H1 (cell line): ENCODE data around the gene HOXB9. TPM values are rescaled to one million over a fixed set of nuclear protein-coding genes. Genes with fewer than 3 reads are reported as not detected.

Experiments used
- CTCF ChIA-PET: fragments of 300-600 bp; sonication (Branson Sonifier 250); formaldehyde crosslinking; loops from one replicate; lab custom pipeline; 2021; ENCODE audit not compliant: partially characterized antibody; lab: Charles Lee
- POLR2A ChIA-PET: fragments of 300-600 bp; sonication (Branson Sonifier 250); formaldehyde crosslinking; loops from one replicate; lab custom pipeline; 2021; ENCODE audit warnings: inconsistent platforms; ENCODE audit not compliant: partially characterized antibody; lab: Charles Lee
- DNase-seq, 2 experiments: peaks; one replicate each; pipeline versions ENCODE4 v3.0.0 to v3.0.0-alpha.2; 2010 to 2022; ENCODE audit warnings: low spot score in 2 of 2, low read depth in 1 of 2, mixed read lengths in 1 of 2
- FAIRE-seq: peaks from 2 replicates; lab custom pipeline; 2011; peaks lifted over from hg19 to GRCh38; lab: Jason Lieb, UNC
- H2AFZ ChIP-seq: 2 replicates; pipeline ENCODE4 v1.8.1; 2012; ENCODE audit warnings: low read length, inconsistent platforms
- H2AK5ac ChIP-seq: 2 replicates; pipeline ENCODE4 v1.6.1; 2013; ENCODE audit warnings: low read depth, low read length
- H2BK120ac ChIP-seq: replicated peaks from 2 replicates; pipeline ENCODE3; 2013; ENCODE audit warnings: low read depth, low read length, inconsistent platforms
- H2BK12ac ChIP-seq: 2 replicates; pipeline ENCODE4 v1.6.1; 2013; ENCODE audit warnings: low read depth, low read length
- H2BK15ac ChIP-seq: 2 replicates; pipeline ENCODE4 v1.6.1; 2013; ENCODE audit warnings: low read length
- H2BK20ac ChIP-seq: 2 replicates; pipeline ENCODE4 v1.6.1; 2013; ENCODE audit warnings: low read length
- H2BK5ac ChIP-seq: 2 replicates; pipeline ENCODE4 v1.6.1; 2013; ENCODE audit warnings: low read depth, low read length
- H3K14ac ChIP-seq: 2 replicates; pipeline ENCODE4 v1.6.1; 2013; ENCODE audit warnings: inconsistent platforms; ENCODE audit not compliant: insufficient read length
- H3K18ac ChIP-seq: 2 replicates; pipeline ENCODE4 v1.6.1; 2013; ENCODE audit warnings: low read length; ENCODE audit errors: extremely low read depth
- H3K23ac ChIP-seq: 2 replicates; pipeline ENCODE4 v1.6.1; 2013; ENCODE audit warnings: inconsistent platforms; ENCODE audit not compliant: insufficient read length
- H3K23me2 ChIP-seq: 2 replicates; pipeline ENCODE4 v1.6.1; 2013; ENCODE audit warnings: low read depth, low read length
- H3K27ac ChIP-seq: 2 replicates; pipeline ENCODE4 v1.6.1; 2011; ENCODE audit warnings: low read depth, low read length, inconsistent platforms
- H3K27me3 ChIP-seq, 4 experiments: replicated peaks in 1 of 4; 1 replicate in 1 of 4; 2 replicates in 3 of 4; pipeline versions ENCODE4 v1.6.1 to v1.8.1; 2011 to 2013; ENCODE audit warnings: low read length in 3 of 4, mild to moderate bottlenecking in 3 of 4, inconsistent platforms in 2 of 4, mixed read lengths in 2 of 4, moderate library complexity in 1 of 4; ENCODE audit not compliant: control insufficient read depth in 3 of 4, insufficient read depth in 3 of 4; ENCODE audit errors: extremely low read depth in 1 of 4
- H3K36me3 ChIP-seq, 4 experiments: 2 replicates each; pipeline versions ENCODE4 v1.6.1 to v1.8.1; 2011 to 2013; ENCODE audit warnings: mild to moderate bottlenecking in 4 of 4, low read length in 3 of 4, moderate library complexity in 2 of 4, control low read depth in 1 of 4, inconsistent platforms in 1 of 4; ENCODE audit not compliant: insufficient read depth in 4 of 4, control insufficient read depth in 2 of 4
- H3K4ac ChIP-seq: replicated peaks from 2 replicates; pipeline ENCODE3; 2013; ENCODE audit warnings: low read length, low read depth, mixed read lengths, inconsistent platforms; ENCODE audit not compliant: insufficient read length
- H3K4me1 ChIP-seq, 4 experiments: replicated peaks in 1 of 4; 1 replicate in 1 of 4; 2 replicates in 3 of 4; pipeline versions ENCODE4 v1.6.1 to v1.8.1; 2011 to 2013; ENCODE audit warnings: low read length in 3 of 4, inconsistent platforms in 2 of 4, mixed read lengths in 1 of 4; ENCODE audit not compliant: insufficient read depth in 4 of 4, control insufficient read depth in 3 of 4
- H3K4me2 ChIP-seq, 2 experiments: 2 replicates each; pipeline versions ENCODE4 v1.6.1 to v1.8.1; 2011 to 2013; ENCODE audit warnings: low read depth in 2 of 2, low read length in 2 of 2, control low read depth in 1 of 2, inconsistent platforms in 1 of 2, mild to moderate bottlenecking in 1 of 2; ENCODE audit not compliant: insufficient read depth in 1 of 2
- H3K4me3 ChIP-seq, 4 experiments: fragments of 200-600, 300-600 bp in 1 of 4; sonication (generic), shearing (Covaris generic), sonication (Bioruptor Twin) in 1 of 4; 2 replicates each; pipeline versions ENCODE4 v1.5.1 to v1.8.1; 2011 to 2016; ENCODE audit warnings: low read length in 4 of 4, low read depth in 3 of 4, control low read depth in 2 of 4, inconsistent platforms in 2 of 4, mild to moderate bottlenecking in 2 of 4, mixed read lengths in 1 of 4, moderate library complexity in 1 of 4; ENCODE audit not compliant: insufficient read depth in 2 of 4; ENCODE audit errors: extremely low read depth in 1 of 4
- H3K56ac ChIP-seq: replicated peaks from 2 replicates; pipeline ENCODE3; 2013; ENCODE audit warnings: low read depth, mild to moderate bottlenecking, mixed read lengths, low read length, inconsistent platforms; ENCODE audit not compliant: insufficient read length
- H3K79me1 ChIP-seq: 2 replicates; pipeline ENCODE4 v1.6.1; 2013; ENCODE audit warnings: low read depth, low read length, control low read depth
- H3K79me2 ChIP-seq, 2 experiments: 2 replicates each; pipeline versions ENCODE4 v1.6.1 to v1.8.1; 2012 to 2013; ENCODE audit warnings: low read length in 2 of 2, mild to moderate bottlenecking in 2 of 2, inconsistent platforms in 1 of 2; ENCODE audit not compliant: insufficient read depth in 2 of 2, control insufficient read depth in 1 of 2
- H3K9ac ChIP-seq, 4 experiments: replicated peaks in 1 of 4; 1 replicate in 1 of 4; 2 replicates in 3 of 4; pipeline versions ENCODE4 v1.6.1 to v1.8.1; 2011 to 2013; ENCODE audit warnings: low read depth in 3 of 4, low read length in 3 of 4, control low read depth in 2 of 4, mild to moderate bottlenecking in 2 of 4, moderate library complexity in 2 of 4, inconsistent platforms in 1 of 4; ENCODE audit errors: extremely low read depth in 1 of 4
- H3K9me3 ChIP-seq, 2 experiments: 2 replicates each; pipeline versions ENCODE4 v1.6.1 to v1.8.1; 2012 to 2013; ENCODE audit warnings: mild to moderate bottlenecking in 2 of 2, moderate library complexity in 2 of 2, control low read depth in 1 of 2, inconsistent platforms in 1 of 2, low read depth in 1 of 2, low read length in 1 of 2, mixed read lengths in 1 of 2; ENCODE audit not compliant: insufficient read depth in 2 of 2
- H4K20me1 ChIP-seq, 2 experiments: replicated peaks in 1 of 2; 2 replicates each; pipeline versions ENCODE3 to v1.8.1; 2011 to 2013; ENCODE audit warnings: inconsistent platforms in 2 of 2, low read length in 2 of 2, mild to moderate bottlenecking in 1 of 2; ENCODE audit not compliant: insufficient read depth in 2 of 2, control insufficient read depth in 1 of 2
- H4K5ac ChIP-seq: 2 replicates; pipeline ENCODE4 v1.6.1; 2013; ENCODE audit warnings: low read length, low read depth, mixed read lengths, inconsistent platforms; ENCODE audit not compliant: insufficient read length
- H4K8ac ChIP-seq: 2 replicates; pipeline ENCODE4 v1.8.0; 2013; ENCODE audit warnings: mild to moderate bottlenecking, moderate library complexity, low read length, inconsistent platforms; ENCODE audit not compliant: insufficient read depth; ENCODE audit errors: extremely low read depth
- H4K91ac ChIP-seq: replicated peaks from 2 replicates; pipeline ENCODE3; 2013; ENCODE audit warnings: low read length, mixed read lengths, inconsistent platforms; ENCODE audit not compliant: insufficient read length
- CTBP2 ChIP-seq: IDR thresholded peaks from 2 replicates; pipeline ENCODE4 v1.7.0; 2011; ENCODE audit warnings: borderline replicate concordance, mild to moderate bottlenecking, moderate library complexity, mixed read lengths, low read length; ENCODE audit not compliant: insufficient read depth, insufficient read length
- EGR1 ChIP-seq: IDR thresholded peaks from 2 replicates; pipeline ENCODE4 v1.6.1; 2011; ENCODE audit warnings: low read depth, low read length, borderline replicate concordance
- EZH2 ChIP-seq: fragments of 200-600 bp; sonication (generic); IDR thresholded peaks from 2 replicates; pipeline ENCODE4 v1.7.1; 2012; ENCODE audit warnings: low read depth, mild to moderate bottlenecking, moderate library complexity, low read length, inconsistent platforms; ENCODE audit not compliant: severe bottlenecking
- POU5F1 ChIP-seq: IDR thresholded peaks from 2 replicates; pipeline ENCODE4 v1.6.1; 2011; ENCODE audit warnings: low read depth, mild to moderate bottlenecking, low read length, moderate library complexity
- RAD21 ChIP-seq, 2 experiments: IDR thresholded peaks in 1 of 2; conservative IDR thresholded peaks in 1 of 2; 2 replicates each; pipeline ENCODE4 v1.6.1; 2011; ENCODE audit warnings: low read depth in 2 of 2, low read length in 2 of 2, improper control_type of control experiment in 1 of 2, inconsistent platforms in 1 of 2, mild to moderate bottlenecking in 1 of 2, moderate library complexity in 1 of 2
- RNF2 ChIP-seq: fragments of 200-900, 300-1000 bp; sonication (generic); IDR thresholded peaks from 2 replicates; pipeline ENCODE4 v1.7.1; 2016; ENCODE audit warnings: borderline replicate concordance, low read depth, mild to moderate bottlenecking, antibody characterized with exemption, low read length; ENCODE audit not compliant: poor library complexity, severe bottlenecking; ENCODE audit errors: missing control alignments
- SUZ12 ChIP-seq: fragments of 200-600 bp; sonication (generic); IDR thresholded peaks from 2 replicates; pipeline ENCODE4 v1.6.1; 2012; ENCODE audit warnings: mild to moderate bottlenecking, inconsistent platforms, low read length, moderate library complexity, mixed read lengths
- TBP ChIP-seq: IDR thresholded peaks from 2 replicates; pipeline ENCODE4 v1.6.1; 2011; ENCODE audit warnings: low read depth, low read length, improper control_type of control experiment
- WGBS, 2 experiments: shearing (Covaris generic) in 1 of 2; methylation state at CpG; one replicate each; pipeline versions ENCODE4 v1.1.6 to v1.1.7; 2013 to 2015; ENCODE audit warnings: low lambda C conversion rate in 2 of 2, mixed read lengths in 2 of 2, inconsistent platforms in 1 of 2, low coverage in 1 of 2, missing lambda C conversion rate in 1 of 2; ENCODE audit not compliant: insufficient replicate concordance in 2 of 2, insufficient coverage in 1 of 2, insufficient read length in 1 of 2; ENCODE audit errors: extremely low coverage in 1 of 2, missing lambda C conversion rate in 1 of 2; 5-methylcytosine and 5-hydroxymethylcytosine counted together
- polyA plus RNA-seq, 7 experiments: library from polyadenylated mRNA; depleted of rRNA in 3 of 7; stranded (reverse) in 5 of 7; unstranded in 2 of 7; fragments of >200 nt in 5 of 7; fragments of 200-250 nt in 2 of 7; gene quantifications; 1 replicate in 5 of 7; 2 replicates in 1 of 7; 4 replicates in 1 of 7; pipeline versions ENCODE4 v1.2.1 to v1.2.3, GENCODE V29; 2011 to 2013; ENCODE audit warnings: missing spikeins in 2 of 7, mixed read lengths in 2 of 7
- total RNA-seq: library from RNA; stranded (reverse); fragmentation: NEBNext Ultra II Directional; extraction: Animal tissue kit (Norgen Biotek cat#: 25700); gene quantifications from 2 replicates; pipeline ENCODE4 v1.2.1, GENCODE V29; 2021

Gene HOXB9
- total and polyA plus RNA-seq, 2 of the 8 experiments (the other 6 are each of a cell fraction or from before 2014, with no cell fraction given): not detected

DNA sequence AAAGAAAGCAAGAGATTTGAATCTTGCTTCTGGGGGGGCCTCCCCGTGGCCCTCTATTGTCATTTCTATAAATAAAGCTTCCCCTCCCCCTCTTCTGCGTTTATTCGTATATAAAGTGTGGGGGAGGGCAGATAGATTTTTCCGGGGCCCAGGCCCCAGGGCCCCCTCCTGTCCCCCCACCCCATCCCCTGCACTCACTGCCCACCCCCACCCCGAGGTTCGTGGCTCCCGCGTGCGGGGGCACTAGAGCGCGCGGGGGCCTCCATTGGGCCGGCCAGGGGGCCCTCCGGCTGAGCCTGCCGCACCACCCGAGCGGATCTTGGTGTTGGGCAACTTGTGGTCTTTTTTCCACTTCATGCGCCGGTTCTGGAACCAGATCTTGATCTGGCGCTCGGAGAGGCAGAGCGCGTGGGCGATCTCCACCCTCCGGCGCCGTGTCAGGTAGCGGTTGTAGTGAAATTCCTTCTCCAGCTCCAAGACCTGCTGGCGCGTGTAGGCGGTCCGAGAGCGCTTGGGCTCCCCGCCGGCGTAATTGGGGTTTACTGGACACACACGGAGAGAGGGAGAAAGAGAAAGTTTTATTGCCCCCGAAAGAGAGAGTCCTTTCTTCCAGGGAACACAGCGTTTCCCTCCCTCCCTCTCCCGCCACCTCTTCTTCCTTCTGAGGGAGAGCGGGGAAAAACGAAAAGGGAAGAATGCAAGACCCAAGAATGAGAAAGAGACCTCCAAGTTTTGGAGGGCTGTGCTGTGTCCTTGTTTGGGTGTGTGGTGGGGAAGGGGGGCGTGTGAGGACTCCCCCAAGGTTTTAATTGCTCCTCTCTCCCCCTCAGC, 49.5 kb downstream of the HOXB9 start:
- Histone ChIP-seq H4K8ac (no peak overlapping the region), H3K23me2 (no peaks in the 10 kb centered on the region), H3K79me1 (no peaks in the 10 kb centered on the region), H4K91ac (no peak overlapping the region), H2BK20ac (no peak overlapping the region), H3K9ac (no peak overlapping the region), H2BK5ac (no peak overlapping the region), H3K27ac (no peak overlapping the region), H4K5ac (no peak overlapping the region), H3K4me3 (no peak overlapping the region), H2BK12ac (no peak overlapping the region), H2AK5ac (no peak overlapping the region; the same call in 1 of the 2 replicates), H2AFZ (no peak overlapping the region), H2BK120ac (no peak overlapping the region), H4K20me1 (peaks cover 23 to 45% of the 10 kb centered on the region in 2 experiments), H3K23ac (no peak overlapping the region), H3K79me2 (no peaks in the 10 kb centered on the region), H3K4me1 (peaks cover 0 to 11% (median 2%) of the 10 kb centered on the region in 4 experiments; a peak in 3 of 7 replicates), H3K4me2 (peak overlapping the region; percentile 21 to 48; a peak in 2 of 4 replicates), H3K27me3 (peaks cover 99 to 100% (median 100%) of the 10 kb centered on the region in 4 experiments), H3K14ac (no peak overlapping the region), H3K9me3 (no peaks in the 10 kb centered on the region), H3K4ac (no peak overlapping the region), H3K56ac (no peak overlapping the region), H2BK15ac (no peak overlapping the region), H3K18ac (no peak overlapping the region)
- ChIA-PET CTCF (interaction anchor here (1.0 to 1.4 kb wide), 2 partner anchors 13 to 29 kb away, joined by 3 to 4 read pairs; no protein-coding TSS in a partner anchor), POLR2A (no interaction called here)
- DNase-seq: no peak
- 5% methylated on average over 32 of the region's 43 CpGs; no CpG with 5 or more reads in 1 of the 2 experiments for WGBS, 2 experiments
- no peak for FAIRE-seq
- TF ChIP-seq TBP: no peak
- peak; percentile 93 for TF ChIP-seq CTBP2
- peak; percentile 77 for TF ChIP-seq EZH2
- TF ChIP-seq RNF2: peak; percentile 91
- no peak for TF ChIP-seq RAD21 (IDR thresholded peaks at IDR 0.05 in 1 of 2, conservative IDR thresholded peaks at IDR 0.05 in 1 of 2; ENCODE audit: low read depth in 2 of 2, low read length in 2 of 2)
- TF ChIP-seq SUZ12: peak; percentile 57; the same call in 1 of the 2 replicates
- no peak for TF ChIP-seq POU5F1
- TF ChIP-seq EGR1: 0 out of 2 replicates have a peak, but pooled peaks have one; percentile 22
- TF ChIP-seq, all 59 proteins: peak for 5
- H3K36me3 ChIP-seq: peaks cover 0 to under 1% (median 0%) of the 10 kb centered on the region in 4 experiments; a peak in 1 of 8 replicates
